Activated CD8-positive, alpha-beta T cell treated with anti-CD3 and anti-CD28 coated beads for 36 hours (primary cell): Measurements from ENCODE around the gene RAC2. TPM values are rescaled to one million over a fixed set of nuclear protein-coding genes. Genes with fewer than 3 reads are reported as not detected.

ENCODE experiments used
- ATAC-seq: fragments of 200-7000 bp; cut with Tn5 transposase; one replicate; pipeline ENCODE4 v1.10.0; 2021; ENCODE audit warnings: mild to moderate bottlenecking, moderate library complexity
- CTCF ChIA-PET: fragments of 350-600 bp; sonication (Branson Sonifier 250); formaldehyde crosslinking; loops from one replicate; lab custom pipeline; 2021; ENCODE audit warnings: antibody characterized with exemption; lab: Charles Lee
- POLR2A ChIA-PET: fragments of 350-600 bp; sonication (Branson Sonifier 250); formaldehyde crosslinking; loops from one replicate; lab custom pipeline; 2021; ENCODE audit warnings: antibody characterized with exemption; lab: Charles Lee
- DNase-seq: peaks from one replicate; pipeline ENCODE4 v3.0.0-alpha.2; 2020
- H3K27ac Mint-ChIP-seq: one replicate; pipeline ENCODE4 v1.8.0; 2021; ENCODE audit warnings: mild to moderate bottlenecking, mixed read lengths
- H3K27me3 Mint-ChIP-seq: one replicate; pipeline ENCODE4 v1.8.0; 2021; ENCODE audit warnings: mixed read lengths
- H3K36me3 Mint-ChIP-seq: one replicate; pipeline ENCODE4 v1.8.0; 2021; ENCODE audit warnings: low read depth, mixed read lengths
- H3K4me1 Mint-ChIP-seq: one replicate; pipeline ENCODE4 v1.8.0; 2021; ENCODE audit warnings: low read depth, mixed read lengths
- H3K4me3 Mint-ChIP-seq: one replicate; pipeline ENCODE4 v1.8.0; 2021; ENCODE audit warnings: mild to moderate bottlenecking, moderate library complexity, mixed read lengths
- H3K9me3 Mint-ChIP-seq: one replicate; pipeline ENCODE4 v1.8.0; 2021; ENCODE audit warnings: mixed read lengths
- CTCF ChIP-seq: fragments of 200-600 bp; IDR thresholded peaks from one replicate; pipeline ENCODE4 v1.8.0; 2022; ENCODE audit warnings: antibody characterized with exemption, mild to moderate bottlenecking
- intact Hi-C: fragments of 100-400 bp; cut with micrococcal nuclease; formaldehyde crosslinking; loops from one replicate; pipeline ENCODE4 v1.10.0; 2022
- total RNA-seq, 2 experiments: library from RNA; stranded (reverse); gene quantifications; one replicate each; pipeline ENCODE4 v1.2.3, GENCODE V29; 2021

The RAC2 gene
- total RNA-seq, 2 experiments from 2014 or later, result 699 to 717 TPM

GRCh38 chr22:37281646-37282384, 37.7 kb upstream of the RAC2 start:
- TF ChIP-seq CTCF, result no peak
- DNase-seq (no peak), ATAC-seq (peak; percentile 32)
- intact Hi-C loops, result no loop called here
- peak overlapping the region; percentile 99 for H3K27ac Mint-ChIP-seq
- ChIA-PET POLR2A (interaction anchor here (0.7 to 1.9 kb wide), 8 partner anchors 11 to 54 kb away, joined by 3 to 7 read pairs (median 4); no protein-coding TSS in a partner anchor), CTCF (interaction anchor here (0.8 to 6.2 kb wide), 10 partner anchors 10 to 280 kb away, joined by 3 to 39 read pairs (median 4); no protein-coding TSS in a partner anchor)
- H3K4me1 Mint-ChIP-seq, result peaks cover 57% of the 10 kb centered on the region
- H3K9me3 Mint-ChIP-seq, result no peaks in the 10 kb centered on the region
- peaks cover 2% of the 10 kb centered on the region for H3K36me3 Mint-ChIP-seq
- H3K4me3 Mint-ChIP-seq, result peak overlapping the region; percentile 86
- H3K27me3 Mint-ChIP-seq, result no peaks in the 10 kb centered on the region

- Mint-ChIP-seq H3K36me3 (peaks cover 2% of the 10 kb centered on the region), H3K4me3 (no peak overlapping the region), H3K27ac (no peak overlapping the region), H3K9me3 (no peaks in the 10 kb centered on the region), H3K4me1 (peaks cover 54% of the 10 kb centered on the region), H3K27me3 (no peaks in the 10 kb centered on the region)
- DNase-seq, result no peak
- TF ChIP-seq CTCF, result no peak
- ChIA-PET CTCF (interaction anchor here (0.7 to 6.2 kb wide), 9 partner anchors 9 to 311 kb away, joined by 3 to 39 read pairs (median 5); no protein-coding TSS in a partner anchor), POLR2A (interaction anchor here (1.0 to 1.7 kb wide), 4 partner anchors 12 to 33 kb away, joined by 3 to 7 read pairs (median 5); no protein-coding TSS in a partner anchor)
- no peak for ATAC-seq
- intact Hi-C loops, result no loop called here
These were observed 37.1 kb upstream of the RAC2 start for GRCh38 chr22:37281195-37281594.

- Mint-ChIP-seq H3K27me3 (no peaks in the 10 kb centered on the region), H3K9me3 (no peaks in the 10 kb centered on the region), H3K36me3 (peaks cover 2% of the 10 kb centered on the region), H3K4me1 (peaks cover 54% of the 10 kb centered on the region), H3K27ac (no peak overlapping the region), H3K4me3 (no peak overlapping the region)
- CTCF ChIA-PET, result interaction anchor here (0.7 to 6.2 kb wide), 8 partner anchors 9 to 312 kb away, joined by 3 to 39 read pairs (median 6); no protein-coding TSS in a partner anchor
- ATAC-seq, result no peak
- TF ChIP-seq CTCF, result no peak
- POLR2A ChIA-PET, result interaction anchor here (1.7 kb wide), 1 partner anchor 12 kb away, joined by 7 read pairs; no protein-coding TSS in a partner anchor
- no peak for DNase-seq
- intact Hi-C loops, result no loop called here
These were observed 36.6 kb upstream of the RAC2 start for GRCh38 chr22:37280718-37281117.

- no peak overlapping the region for H3K27ac Mint-ChIP-seq
- no peaks in the 10 kb centered on the region for H3K27me3 Mint-ChIP-seq
- no peak overlapping the region for H3K4me3 Mint-ChIP-seq
- TF ChIP-seq CTCF, result no peak
- POLR2A ChIA-PET, result interaction anchor here (0.7 to 1.3 kb wide), 3 partner anchors 10 to 33 kb away, joined by 3 to 4 read pairs (median 3); no protein-coding TSS in a partner anchor
- CTCF ChIA-PET, result interaction anchor here (1.4 to 6.2 kb wide), 4 partner anchors 12 to 177 kb away, joined by 3 to 39 read pairs (median 14); no protein-coding TSS in a partner anchor
- intact Hi-C loops, result no loop called here
- no peak for DNase-seq
- H3K9me3 Mint-ChIP-seq, result no peaks in the 10 kb centered on the region
- ATAC-seq, result no peak
- peaks cover 57% of the 10 kb centered on the region for H3K4me1 Mint-ChIP-seq
- H3K36me3 Mint-ChIP-seq, result peaks cover 2% of the 10 kb centered on the region
These were observed 35.5 kb upstream of the RAC2 start for GRCh38 chr22:37279331-37280181.
